PC-9 (cell line): ENCODE data around the gene MIGA2. TPM values are rescaled to one million over a fixed set of nuclear protein-coding genes. Genes with fewer than 3 reads are reported as not detected.

Source experiments
- BruUV-seq: library from RNA; stranded (reverse); fragments of 400-500 nt; replicated peaks from 2 replicates; lab custom pipeline; 2021; lab: Mats Ljungman, UMichigan
- CTCF ChIA-PET: fragments of 300-600 bp; sonication (Branson Sonifier 250); formaldehyde crosslinking; loops from one replicate; lab custom pipeline; 2022; ENCODE audit warnings: antibody characterized with exemption; lab: Charles Lee
- POLR2A ChIA-PET: fragments of 300-600 bp; sonication (Branson Sonifier 250); formaldehyde crosslinking; loops from one replicate; lab custom pipeline; 2022; ENCODE audit warnings: antibody characterized with exemption; ENCODE audit not compliant: unreplicated experiment; lab: Charles Lee
- DNase-seq, 2 experiments: peaks; one replicate each; pipeline versions ENCODE4 v3.0.0 to v3.0.0-alpha.2; 2015 to 2022; ENCODE audit warnings: mixed read lengths in 1 of 2
- H2AFZ ChIP-seq: fragments of 200-600 bp; sonication (generic); 2 replicates; pipeline ENCODE4 v1.8.1; 2017; ENCODE audit warnings: antibody characterized with exemption
- H3F3A ChIP-seq: fragments of 200-600 bp; sonication (generic); 2 replicates; pipeline ENCODE4 v1.8.1; 2017; ENCODE audit warnings: antibody characterized with exemption, mild to moderate bottlenecking, low read depth; ENCODE audit not compliant: insufficient read depth
- H3K27ac ChIP-seq: fragments of 200-600 bp; sonication (generic); 2 replicates; pipeline ENCODE4 v1.6.1; 2016; ENCODE audit warnings: mixed run types
- H3K27me3 ChIP-seq: fragments of 200-600 bp; sonication (generic); 2 replicates; pipeline ENCODE4 v1.6.1; 2016; ENCODE audit warnings: low read depth, mixed run types; ENCODE audit not compliant: insufficient read depth
- H3K36me3 ChIP-seq: fragments of 200-600 bp; sonication (generic); 2 replicates; pipeline ENCODE4 v1.6.1; 2016; ENCODE audit warnings: low read depth, mixed run types
- H3K4me1 ChIP-seq: fragments of 200-600 bp; sonication (generic); replicated peaks from 2 replicates; pipeline ENCODE4 v1.6.1; 2016; ENCODE audit warnings: mixed run types; ENCODE audit not compliant: insufficient read depth
- H3K4me2 ChIP-seq: fragments of 200-600 bp; sonication (generic); 2 replicates; pipeline ENCODE4 v1.6.1; 2017; ENCODE audit warnings: mixed run types
- H3K4me3 ChIP-seq: fragments of 200-600 bp; sonication (generic); 2 replicates; pipeline ENCODE4 v1.6.1; 2016; ENCODE audit warnings: mixed run types
- H3K79me2 ChIP-seq: fragments of 200-600 bp; sonication (generic); 2 replicates; pipeline ENCODE4 v1.6.1; 2017; ENCODE audit warnings: low read depth, mixed run types
- H3K9me2 ChIP-seq: fragments of 200-600 bp; sonication (generic); 2 replicates; pipeline ENCODE4 v1.8.1; 2017; ENCODE audit warnings: mild to moderate bottlenecking; ENCODE audit not compliant: insufficient read depth
- H3K9me3 ChIP-seq: fragments of 200-600 bp; sonication (generic); 2 replicates; pipeline ENCODE4 v1.8.1; 2016; ENCODE audit warnings: low read depth; ENCODE audit not compliant: insufficient read depth
- H4K20me1 ChIP-seq: fragments of 200-600 bp; sonication (generic); 2 replicates; pipeline ENCODE4 v1.8.1; 2017; ENCODE audit not compliant: insufficient read depth
- EZH2 ChIP-seq: fragments of 200-600 bp; sonication (generic); IDR thresholded peaks from 2 replicates; pipeline ENCODE4 v1.8.0; 2017; ENCODE audit warnings: antibody characterized with exemption, low read depth
- intact Hi-C: fragments of 100-400 bp; cut with micrococcal nuclease; formaldehyde crosslinking; loops from one replicate; pipeline ENCODE4 v1.10.0; 2022; ENCODE audit not compliant: unreplicated experiment
- total RNA-seq: library from RNA; stranded (reverse); gene quantifications from 2 replicates; pipeline ENCODE4 v1.2.3, GENCODE V29; 2021
- TF ChIP-seq, protein P1 (sequence below): fragments of 200-600 bp; sonication (generic); conservative IDR thresholded peaks from 2 replicates; pipeline ENCODE4 v1.6.1; 2017; ENCODE audit warnings: mixed run types, antibody characterized with exemption, mild to moderate bottlenecking, moderate library complexity

MIGA2 gene
- total RNA-seq, 1 experiment from 2014 or later = 40.7 TPM

DNA sequence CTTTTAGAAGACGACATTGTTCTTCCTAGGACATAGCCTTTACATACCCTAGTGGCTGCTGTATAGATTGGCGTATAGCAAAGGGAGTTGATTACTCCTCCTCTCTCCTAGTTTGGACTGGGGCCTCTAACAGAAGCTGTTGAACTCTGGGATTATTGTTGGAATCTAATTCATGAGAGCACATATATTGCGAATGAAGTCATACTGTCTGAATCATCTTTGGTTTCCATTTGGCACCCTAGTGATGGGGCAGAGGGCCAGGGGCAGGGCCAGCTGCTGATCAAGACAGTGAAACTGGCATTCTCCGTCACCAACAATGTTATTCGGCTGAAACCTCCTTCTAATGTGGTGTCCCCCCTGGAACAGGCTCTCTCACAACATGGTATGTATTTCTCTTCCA, 48.6 kb upstream of the MIGA2 start:
- no peaks in the 10 kb centered on the region; the same call in 1 of the 2 replicates for H3F3A ChIP-seq
- H3K4me3 ChIP-seq = no peak overlapping the region
- no peak for DNase-seq
- ChIA-PET CTCF (no interaction called here), POLR2A (interaction anchor here (0.6 kb wide), 2 partner anchors 170 to 352 kb away, joined by 11 to 17 read pairs; no protein-coding TSS in a partner anchor)
- no peaks in the 10 kb centered on the region for H4K20me1 ChIP-seq
- no peak overlapping the region for H3K4me2 ChIP-seq
- no peaks in the 10 kb centered on the region for H3K27me3 ChIP-seq
- H3K9me2 ChIP-seq = no peaks in the 10 kb centered on the region
- no peak for TF ChIP-seq EZH2
- TF ChIP-seq, protein P1, sequence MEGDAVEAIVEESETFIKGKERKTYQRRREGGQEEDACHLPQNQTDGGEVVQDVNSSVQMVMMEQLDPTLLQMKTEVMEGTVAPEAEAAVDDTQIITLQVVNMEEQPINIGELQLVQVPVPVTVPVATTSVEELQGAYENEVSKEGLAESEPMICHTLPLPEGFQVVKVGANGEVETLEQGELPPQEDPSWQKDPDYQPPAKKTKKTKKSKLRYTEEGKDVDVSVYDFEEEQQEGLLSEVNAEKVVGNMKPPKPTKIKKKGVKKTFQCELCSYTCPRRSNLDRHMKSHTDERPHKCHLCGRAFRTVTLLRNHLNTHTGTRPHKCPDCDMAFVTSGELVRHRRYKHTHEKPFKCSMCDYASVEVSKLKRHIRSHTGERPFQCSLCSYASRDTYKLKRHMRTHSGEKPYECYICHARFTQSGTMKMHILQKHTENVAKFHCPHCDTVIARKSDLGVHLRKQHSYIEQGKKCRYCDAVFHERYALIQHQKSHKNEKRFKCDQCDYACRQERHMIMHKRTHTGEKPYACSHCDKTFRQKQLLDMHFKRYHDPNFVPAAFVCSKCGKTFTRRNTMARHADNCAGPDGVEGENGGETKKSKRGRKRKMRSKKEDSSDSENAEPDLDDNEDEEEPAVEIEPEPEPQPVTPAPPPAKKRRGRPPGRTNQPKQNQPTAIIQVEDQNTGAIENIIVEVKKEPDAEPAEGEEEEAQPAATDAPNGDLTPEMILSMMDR = no peak
- H3K9me3 ChIP-seq = no peaks in the 10 kb centered on the region
- no peaks in the 10 kb centered on the region for H3K4me1 ChIP-seq
- intact Hi-C loops = no loop called here
- no peak overlapping the region for H3K27ac ChIP-seq
- H3K79me2 ChIP-seq = no peaks in the 10 kb centered on the region
- peaks cover 31% of the 10 kb centered on the region for H3K36me3 ChIP-seq
- BruUV-seq = no TSS peak
- H2AFZ ChIP-seq = no peak overlapping the region

DNA sequence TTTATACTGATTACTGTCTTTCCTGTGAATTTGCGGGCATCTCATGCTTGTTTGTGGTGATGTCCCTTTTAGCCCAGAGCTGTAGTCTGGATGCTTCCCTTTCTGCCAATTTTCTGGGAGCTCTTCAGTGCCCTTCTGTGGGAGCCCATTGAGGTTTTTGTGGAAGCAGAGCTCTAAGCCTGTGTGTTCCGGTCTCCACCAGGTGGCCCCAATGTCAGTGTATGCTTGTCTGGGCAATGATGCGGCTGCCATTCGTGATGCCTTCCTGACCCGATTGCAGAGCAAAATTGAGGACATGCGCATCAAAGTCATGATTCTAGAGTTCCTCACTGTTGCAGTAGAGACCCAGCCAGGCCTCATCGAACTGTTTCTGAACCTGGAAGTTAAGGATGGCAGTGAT, 43.4 kb upstream of the MIGA2 start:
- POLR2A ChIA-PET = interaction anchor here (0.6 kb wide), 1 partner anchor 326 kb away, joined by 7 read pairs; no protein-coding TSS in a partner anchor
- Histone ChIP-seq H3K36me3 (peaks cover 32% of the 10 kb centered on the region), H3K4me3 (no peak overlapping the region), H3K4me2 (no peak overlapping the region), H3K27ac (no peak overlapping the region), H3K27me3 (no peaks in the 10 kb centered on the region), H3K9me3 (no peaks in the 10 kb centered on the region), H4K20me1 (no peaks in the 10 kb centered on the region), H3K79me2 (no peaks in the 10 kb centered on the region), H3K4me1 (no peaks in the 10 kb centered on the region), H2AFZ (no peak overlapping the region), H3F3A (0 out of 2 replicates have a peak, but pooled peaks cover 4% of the 10 kb centered on the region), H3K9me2 (no peaks in the 10 kb centered on the region)
- no TSS peak for BruUV-seq
- CTCF ChIA-PET = interaction anchor here (0.5 to 0.6 kb wide), 2 partner anchors 39 to 716 kb away, joined by 3 to 4 read pairs; no protein-coding TSS in a partner anchor
- TF ChIP-seq, protein P1 = no peak; the same call in 1 of the 2 replicates
- TF ChIP-seq EZH2 = no peak
- intact Hi-C loops = loop anchor here (1.0 kb wide), 1 partner anchor 35 kb away; the partner anchor contains the start of gene SH3GLB2
- no peak for DNase-seq

DNA sequence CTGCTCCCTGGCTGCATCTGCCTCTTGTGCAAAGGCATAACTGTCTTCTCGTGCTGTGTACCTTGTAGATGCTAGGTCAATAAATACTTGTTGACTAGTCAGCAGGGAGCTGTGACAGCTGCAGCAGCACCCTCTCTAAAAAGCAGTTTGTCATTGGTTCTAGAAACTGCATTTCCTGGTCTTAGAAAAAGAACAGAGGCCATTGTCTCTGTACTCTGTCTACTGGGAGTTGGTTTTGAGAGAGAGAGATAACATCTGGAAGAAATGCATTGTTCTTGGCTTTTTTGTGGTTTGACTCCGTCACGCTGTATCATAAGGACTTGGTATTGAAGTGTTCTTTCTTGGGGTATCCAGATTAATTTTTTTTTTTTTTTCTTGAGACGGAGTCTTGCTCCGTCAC, 40.6 kb upstream of the MIGA2 start:
- ChIA-PET CTCF (no interaction called here), POLR2A (interaction anchor here (0.7 kb wide), 1 partner anchor 175 kb away, joined by 3 read pairs; no protein-coding TSS in a partner anchor)
- no peak overlapping the region for H2AFZ ChIP-seq
- no peak for DNase-seq
- no peaks in the 10 kb centered on the region for H3K79me2 ChIP-seq
- no peaks in the 10 kb centered on the region for H3K4me1 ChIP-seq
- H3K27me3 ChIP-seq = no peaks in the 10 kb centered on the region
- H3K36me3 ChIP-seq = peaks cover 20% of the 10 kb centered on the region; the same call in 1 of the 2 replicates
- no peaks in the 10 kb centered on the region for H3K9me2 ChIP-seq
- H3K27ac ChIP-seq = no peak overlapping the region
- H3F3A ChIP-seq = 0 out of 2 replicates have a peak, but pooled peaks cover 4% of the 10 kb centered on the region
- no peak overlapping the region for H3K4me2 ChIP-seq
- no peaks in the 10 kb centered on the region for H4K20me1 ChIP-seq
- TF ChIP-seq, protein P1 = no peak
- no peak for TF ChIP-seq EZH2
- no peaks in the 10 kb centered on the region for H3K9me3 ChIP-seq
- H3K4me3 ChIP-seq = no peak overlapping the region
- intact Hi-C loops = no loop called here
- no TSS peak for BruUV-seq
